ENCODE measurements around the gene SLC39A1. TPM values are rescaled to one million over a fixed set of nuclear protein-coding genes. Genes with fewer than 3 reads are reported as not detected.
A peak's percentile ranks its signal among the peaks of the same experiment; 100 is the strongest.

SLC39A1 gene
- total and polyA plus RNA-seq, 9 of the 15 experiments (the other 6 are each of a cell fraction or from before 2014, with no cell fraction given): 9.9 to 81.1 (median 62.7) TPM

DNA sequence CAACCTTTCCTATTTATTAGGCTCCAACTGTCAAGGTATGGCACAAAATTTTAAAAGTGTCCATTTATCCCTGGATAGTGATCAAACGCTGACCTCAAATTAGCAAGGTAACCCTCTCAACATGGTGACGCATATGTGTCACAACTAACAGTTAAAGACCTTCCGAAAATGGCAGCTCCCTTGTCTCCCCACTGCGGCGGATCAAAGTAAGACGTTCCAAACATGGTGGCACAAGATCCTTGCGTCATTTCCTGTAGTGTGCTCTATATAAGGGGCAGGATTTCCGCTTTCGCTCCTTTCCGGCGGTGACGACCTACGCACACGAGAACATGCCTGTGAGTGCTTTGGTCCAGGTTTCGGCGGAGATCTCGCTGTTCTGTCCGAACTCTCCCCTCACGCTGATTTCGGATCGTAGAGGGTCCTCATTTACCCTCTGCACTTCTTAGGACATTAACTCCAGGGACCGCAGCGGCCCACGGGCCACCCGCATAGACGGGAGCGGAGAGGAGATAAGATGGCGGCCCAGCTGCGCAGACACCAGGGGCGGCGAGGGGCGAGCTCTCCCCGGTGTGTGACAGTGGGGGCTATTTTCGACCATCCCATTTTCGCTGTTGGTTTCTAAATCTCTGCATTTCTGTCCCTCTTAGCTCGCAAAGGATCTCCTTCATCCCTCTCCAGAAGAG lies 27.3 kb upstream of the SLC39A1 start, which contains the start of gene RPS27 (continued):
- TF ChIP-seq TFAM (CRISPR knock-in tag; conservative IDR thresholded peaks at IDR 0.05) (no peak), NRF1 (conservative IDR thresholded peaks at IDR 0.05 in 1 of 2, IDR thresholded peaks at IDR 0.05 in 1 of 2) (peak; percentile 70 to 76), MTA1 (IDR thresholded peaks at IDR 0.05; ENCODE audit: borderline replicate concordance) (no peak), POLR3A (IDR thresholded peaks at IDR 0.05; ENCODE audit: borderline replicate concordance, extremely low read depth, insufficient read depth, insufficient read length) (no peak), ZNF609 (CRISPR knock-in tag; IDR thresholded peaks at IDR 0.05; ENCODE audit: borderline replicate concordance) (no peak; the same call in 1 of the 2 replicates), EWSR1 (IDR thresholded peaks at IDR 0.05; ENCODE audit: borderline replicate concordance, low read depth, partially characterized antibody) (no peak), ILF3 (IDR thresholded peaks at IDR 0.05; ENCODE audit: borderline replicate concordance) (peak; percentile 87; the same call in 1 of the 2 replicates), L3MBTL2 (IDR thresholded peaks at IDR 0.05) (no peak), CGGBP1 (CRISPR knock-in tag; IDR thresholded peaks at IDR 0.05) (peak; percentile 92), PTRF (tag; IDR thresholded peaks at IDR 0.05) (no peak), BRCA1 (IDR thresholded peaks at IDR 0.05) (no peak), BRCA1 (CRISPR knock-in tag; IDR thresholded peaks at IDR 0.05) (no peak), CBFA2T2 (conservative IDR thresholded peaks at IDR 0.05) (no peak)
- TF ChIP-seq, protein P1, sequence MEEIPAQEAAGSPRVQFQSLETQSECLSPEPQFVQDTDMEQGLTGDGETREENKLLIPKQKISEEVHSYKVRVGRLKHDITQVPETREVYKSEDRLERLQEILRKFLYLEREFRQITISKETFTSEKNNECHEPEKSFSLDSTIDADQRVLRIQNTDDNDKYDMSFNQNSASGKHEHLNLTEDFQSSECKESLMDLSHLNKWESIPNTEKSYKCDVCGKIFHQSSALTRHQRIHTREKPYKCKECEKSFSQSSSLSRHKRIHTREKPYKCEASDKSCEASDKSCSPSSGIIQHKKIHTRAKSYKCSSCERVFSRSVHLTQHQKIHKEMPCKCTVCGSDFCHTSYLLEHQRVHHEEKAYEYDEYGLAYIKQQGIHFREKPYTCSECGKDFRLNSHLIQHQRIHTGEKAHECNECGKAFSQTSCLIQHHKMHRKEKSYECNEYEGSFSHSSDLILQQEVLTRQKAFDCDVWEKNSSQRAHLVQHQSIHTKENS (CRISPR knock-in tag; IDR thresholded peaks at IDR 0.05): no peak
- TF ChIP-seq, protein P2, sequence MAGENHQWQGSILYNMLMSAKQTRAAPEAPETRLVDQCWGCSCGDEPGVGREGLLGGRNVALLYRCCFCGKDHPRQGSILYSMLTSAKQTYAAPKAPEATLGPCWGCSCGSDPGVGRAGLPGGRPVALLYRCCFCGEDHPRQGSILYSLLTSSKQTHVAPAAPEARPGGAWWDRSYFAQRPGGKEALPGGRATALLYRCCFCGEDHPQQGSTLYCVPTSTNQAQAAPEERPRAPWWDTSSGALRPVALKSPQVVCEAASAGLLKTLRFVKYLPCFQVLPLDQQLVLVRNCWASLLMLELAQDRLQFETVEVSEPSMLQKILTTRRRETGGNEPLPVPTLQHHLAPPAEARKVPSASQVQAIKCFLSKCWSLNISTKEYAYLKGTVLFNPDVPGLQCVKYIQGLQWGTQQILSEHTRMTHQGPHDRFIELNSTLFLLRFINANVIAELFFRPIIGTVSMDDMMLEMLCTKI (IDR thresholded peaks at IDR 0.05; ENCODE audit: partially characterized antibody): no peak
- TF ChIP-seq, protein P3, sequence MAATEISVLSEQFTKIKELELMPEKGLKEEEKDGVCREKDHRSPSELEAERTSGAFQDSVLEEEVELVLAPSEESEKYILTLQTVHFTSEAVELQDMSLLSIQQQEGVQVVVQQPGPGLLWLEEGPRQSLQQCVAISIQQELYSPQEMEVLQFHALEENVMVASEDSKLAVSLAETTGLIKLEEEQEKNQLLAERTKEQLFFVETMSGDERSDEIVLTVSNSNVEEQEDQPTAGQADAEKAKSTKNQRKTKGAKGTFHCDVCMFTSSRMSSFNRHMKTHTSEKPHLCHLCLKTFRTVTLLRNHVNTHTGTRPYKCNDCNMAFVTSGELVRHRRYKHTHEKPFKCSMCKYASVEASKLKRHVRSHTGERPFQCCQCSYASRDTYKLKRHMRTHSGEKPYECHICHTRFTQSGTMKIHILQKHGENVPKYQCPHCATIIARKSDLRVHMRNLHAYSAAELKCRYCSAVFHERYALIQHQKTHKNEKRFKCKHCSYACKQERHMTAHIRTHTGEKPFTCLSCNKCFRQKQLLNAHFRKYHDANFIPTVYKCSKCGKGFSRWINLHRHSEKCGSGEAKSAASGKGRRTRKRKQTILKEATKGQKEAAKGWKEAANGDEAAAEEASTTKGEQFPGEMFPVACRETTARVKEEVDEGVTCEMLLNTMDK (IDR thresholded peaks at IDR 0.05; ENCODE audit: borderline replicate concordance, insufficient read depth, low read depth, low read length, poor library complexity, severe bottlenecking): no peak
